H7 (cell line): ENCODE data around the gene RHBDD2. TPM values are rescaled to one million over a fixed set of nuclear protein-coding genes. Genes with fewer than 3 reads are reported as not detected.
"Not testable (repeated sequence)": the region's sequence is repeated elsewhere in the genome, so short reads cannot be mapped to it uniquely, and the experiment has no call there.

ENCODE experiments used
- DNase-seq: peaks from one replicate; pipeline ENCODE4 v3.0.0; 2012
- H3K27me3 ChIP-seq: 2 replicates; pipeline ENCODE4 v1.6.0; 2011; ENCODE audit warnings: mild to moderate bottlenecking, low read length; ENCODE audit not compliant: control insufficient read depth, insufficient read depth
- H3K36me3 ChIP-seq: replicated peaks from 2 replicates; pipeline ENCODE4 v1.5.1; 2011; ENCODE audit warnings: low read length; ENCODE audit not compliant: control insufficient read depth, insufficient read depth
- H3K4me3 ChIP-seq: 2 replicates; pipeline ENCODE4 v1.5.1; 2011; ENCODE audit warnings: low read depth, mild to moderate bottlenecking, control low read depth, low read length, moderate library complexity; ENCODE audit not compliant: insufficient read depth
- total RNA-seq: library from RNA; depleted of rRNA; stranded (reverse); fragments of >200 nt; shearing (Covaris generic); gene quantifications from 2 replicates; pipeline ENCODE4 v1.2.3, GENCODE V29; 2014

The RHBDD2 gene
- total RNA-seq, 1 experiment from 2014 or later = 28.1 TPM

GRCh38 chr7:75889223-75889825, 10.5 kb downstream of the RHBDD2 start:
- Histone ChIP-seq H3K4me3 (no peak overlapping the region), H3K36me3 (peaks cover 19% of the 10 kb centered on the region), H3K27me3 (no peaks in the 10 kb centered on the region)
- DNase-seq = peak; percentile 24

DNA sequence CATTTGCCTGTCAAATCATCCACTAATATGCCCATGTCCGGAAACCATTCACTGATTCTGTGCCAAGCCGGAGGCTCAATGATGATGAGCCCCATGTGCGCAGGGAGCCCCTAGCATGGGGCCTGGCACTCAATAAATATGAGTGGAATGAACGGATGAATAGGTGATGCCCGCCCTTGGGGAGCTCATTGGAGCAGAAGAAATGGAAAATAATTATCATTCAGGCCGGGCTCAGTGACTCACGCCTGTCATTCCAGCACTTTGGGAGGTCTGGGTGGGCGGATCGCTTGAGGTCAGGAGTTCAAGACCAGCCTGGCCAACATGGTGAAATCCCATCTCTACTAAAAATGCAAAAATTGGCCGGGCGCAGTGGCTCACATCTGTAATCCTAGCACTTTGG, 11.0 kb downstream of the RHBDD2 start:
- Histone ChIP-seq H3K36me3 (peaks cover 14% of the 10 kb centered on the region), H3K4me3 (no peak overlapping the region), H3K27me3 (no peaks in the 10 kb centered on the region)
- DNase-seq = no peak

DNA sequence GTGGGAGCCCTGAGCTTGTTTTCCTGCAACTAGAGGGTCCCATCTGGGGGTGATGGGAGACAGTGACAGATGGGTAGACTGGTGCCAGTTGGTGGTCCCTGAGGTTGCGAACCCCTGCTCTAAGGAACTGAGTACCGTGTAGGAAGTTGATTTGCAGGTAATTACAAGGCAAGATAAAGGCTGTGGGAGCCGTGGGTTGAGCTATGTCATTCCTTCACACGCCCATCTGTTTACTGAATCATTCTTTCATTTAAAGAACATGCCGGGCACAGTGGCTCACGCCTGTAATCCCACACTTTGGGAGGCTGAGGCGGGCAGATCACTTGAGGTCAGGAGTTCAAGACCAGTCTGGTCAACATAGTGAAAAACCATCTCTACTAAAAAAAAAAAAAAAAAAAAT, 12.4 kb downstream of the RHBDD2 start:
- not testable (repeated sequence) for H3K4me3 ChIP-seq, DNase-seq, H3K27me3 ChIP-seq, H3K36me3 ChIP-seq

DNA sequence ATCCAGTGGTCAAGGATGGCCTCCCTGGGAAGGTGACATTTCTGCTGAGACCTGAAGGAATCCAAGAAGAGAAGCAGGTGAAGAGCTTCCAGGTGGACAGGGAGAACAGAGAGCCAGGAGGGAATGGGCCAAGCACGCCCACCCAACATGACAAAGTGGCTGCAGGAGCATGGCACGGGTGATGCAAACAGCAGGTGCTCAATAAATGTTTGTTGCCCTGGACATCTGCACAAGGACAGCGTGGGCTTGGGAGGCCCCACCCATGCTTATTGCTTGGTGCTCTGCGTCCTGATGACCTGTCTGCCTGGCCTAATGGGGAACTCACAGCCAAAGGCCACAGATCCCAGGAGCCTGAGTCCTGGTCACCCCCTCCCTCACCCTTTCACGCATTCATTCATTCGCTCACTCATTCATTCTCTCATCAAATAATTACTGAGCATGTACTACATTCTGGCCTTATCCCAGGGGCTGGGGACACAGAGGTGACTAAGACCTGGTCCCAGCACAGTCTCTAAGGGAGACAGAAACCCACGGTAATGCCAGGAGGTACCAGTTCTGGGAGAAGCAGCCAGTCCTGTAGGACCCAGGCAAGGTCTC, 13.1 kb downstream of the RHBDD2 start:
- peaks cover 3% of the 10 kb centered on the region for H3K36me3 ChIP-seq
- H3K27me3 ChIP-seq = no peaks in the 10 kb centered on the region

DNA sequence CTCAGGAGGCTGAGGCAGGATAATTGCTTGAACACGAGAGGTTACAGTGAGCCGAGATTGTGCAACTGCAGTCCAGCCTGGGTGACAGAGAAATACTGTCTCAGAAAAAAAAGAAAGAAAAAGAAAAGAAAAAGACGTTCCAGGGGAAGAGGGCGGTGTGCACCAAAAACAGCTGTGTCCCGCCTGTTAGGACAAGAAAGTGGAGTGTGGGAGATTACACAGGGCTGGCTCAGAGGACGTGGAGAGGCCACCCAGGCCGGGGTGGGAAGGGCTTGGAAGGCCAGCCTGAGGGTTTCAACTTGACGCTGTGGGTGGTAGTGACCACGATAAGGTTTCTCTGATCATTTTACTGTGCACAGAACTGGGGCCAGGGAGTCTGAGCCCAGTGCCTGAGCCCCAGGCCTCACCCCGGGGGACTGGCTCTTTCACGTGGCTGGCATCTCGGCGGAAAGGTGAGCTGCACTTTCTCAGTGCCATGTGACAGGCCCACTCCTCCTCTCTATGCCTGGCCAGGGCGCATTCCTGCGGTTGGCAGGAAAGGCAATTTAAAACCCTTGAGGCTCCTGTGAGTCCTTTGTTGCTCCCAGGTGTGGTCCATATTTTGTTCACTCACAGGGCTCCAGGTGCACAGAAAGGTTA, 13.9 kb downstream of the RHBDD2 start:
- Histone ChIP-seq H3K36me3 (peaks cover 2% of the 10 kb centered on the region), H3K4me3 (no peak overlapping the region), H3K27me3 (no peaks in the 10 kb centered on the region)
- DNase-seq = peak; percentile 41

More for the DNA sequence above, 13.1 kb downstream of the RHBDD2 start:
- DNase-seq = no peak
- no peak overlapping the region for H3K4me3 ChIP-seq

GRCh38 chr7:75896803-75897327, 18.0 kb downstream of the RHBDD2 start:
- no peak for DNase-seq

GRCh38 chr7:75900617-75901315, 21.9 kb downstream of the RHBDD2 start:
- no peaks in the 10 kb centered on the region for H3K27me3 ChIP-seq
- no peak overlapping the region for H3K4me3 ChIP-seq
- DNase-seq = peak; percentile 68
- H3K36me3 ChIP-seq = no peaks in the 10 kb centered on the region

More at GRCh38 chr7:75896803-75897327, 18.0 kb downstream of the RHBDD2 start:
- no peak overlapping the region for H3K4me3 ChIP-seq
- no peaks in the 10 kb centered on the region for H3K27me3 ChIP-seq
- H3K36me3 ChIP-seq = no peaks in the 10 kb centered on the region

GRCh38 chr7:75905785-75906604, 27.2 kb downstream of the RHBDD2 start:
- Histone ChIP-seq H3K36me3 (no peaks in the 10 kb centered on the region), H3K27me3 (no peaks in the 10 kb centered on the region), H3K4me3 (no peak overlapping the region)
- DNase-seq = peak; percentile 66

DNA sequence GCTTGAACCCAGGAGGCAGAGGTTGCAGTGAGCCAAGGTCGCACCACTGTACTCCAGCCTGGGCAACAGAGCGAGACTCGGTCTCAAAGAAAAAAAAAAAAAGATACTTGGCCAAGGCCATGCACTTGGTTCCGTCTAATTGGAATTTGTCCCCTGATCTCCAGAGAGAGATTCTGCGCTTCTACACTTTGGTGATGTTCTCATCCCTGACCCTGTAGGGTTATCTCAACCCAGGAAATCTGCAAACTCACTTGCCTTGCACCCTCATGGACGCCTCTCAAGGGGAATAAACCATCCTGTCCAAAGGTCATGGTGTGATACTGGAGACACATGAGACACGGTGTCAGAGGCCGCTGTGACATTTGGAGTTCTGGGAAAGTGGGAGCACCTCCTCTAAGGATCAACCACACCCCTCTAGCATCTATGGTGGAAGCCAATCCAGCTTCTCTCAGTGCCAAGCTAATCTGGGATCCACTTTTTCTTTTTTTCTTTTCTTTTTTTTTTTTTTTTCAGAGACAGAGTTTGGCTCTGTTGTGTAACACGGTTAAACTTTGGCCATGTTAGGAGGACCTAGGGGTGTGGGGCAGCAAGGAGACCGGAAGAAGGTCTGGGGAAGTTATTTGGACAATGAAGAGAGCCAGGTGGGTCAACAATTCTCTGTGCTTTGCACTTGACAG, 28.3 kb downstream of the RHBDD2 start:
- no peaks in the 10 kb centered on the region for H3K36me3 ChIP-seq
- H3K4me3 ChIP-seq = no peak overlapping the region
- H3K27me3 ChIP-seq = no peaks in the 10 kb centered on the region
- no peak for DNase-seq

DNA sequence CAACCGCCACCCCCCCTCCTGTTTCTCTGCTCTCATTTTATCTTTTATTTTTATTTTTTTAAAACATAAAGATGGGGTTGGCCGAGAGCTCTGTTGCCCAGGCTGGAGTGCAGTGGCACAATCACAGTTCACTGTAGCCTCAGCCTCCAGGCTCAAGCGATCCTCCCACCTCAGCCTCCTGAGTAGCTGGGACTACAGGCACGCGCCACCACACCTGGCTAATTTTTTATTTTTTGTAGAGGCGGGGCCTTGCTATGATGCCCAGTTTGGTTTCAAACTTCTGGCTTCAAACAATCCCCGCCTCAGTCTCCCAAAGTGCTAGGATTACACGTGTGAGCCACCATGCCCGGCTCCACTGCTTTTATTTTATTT, 28.8 kb downstream of the RHBDD2 start:
- DNase-seq, H3K4me3 ChIP-seq, H3K36me3 ChIP-seq, H3K27me3 ChIP-seq: not testable (repeated sequence)

- Histone ChIP-seq H3K36me3 (no peaks in the 10 kb centered on the region), H3K27me3 (no peaks in the 10 kb centered on the region), H3K4me3 (no peak overlapping the region)
- no peak for DNase-seq
These were observed 30.8 kb downstream of the RHBDD2 start for GRCh38 chr7:75909521-75910132.

- not testable (repeated sequence) for H3K27me3 ChIP-seq, DNase-seq, H3K4me3 ChIP-seq, H3K36me3 ChIP-seq
These were observed 32.4 kb downstream of the RHBDD2 start for GRCh38 chr7:75911186-75911585.

- Histone ChIP-seq H3K27me3 (no peaks in the 10 kb centered on the region), H3K4me3 (no peak overlapping the region), H3K36me3 (no peaks in the 10 kb centered on the region)
- DNase-seq = no peak
These were observed 34.6 kb downstream of the RHBDD2 start for GRCh38 chr7:75913437-75913836.
